Peyer's patch (tissue), 4 donors: ENCODE data around the gene KDM1B.

Experiments
- CTCF ChIP-seq, 6 experiments: fragments of 450-650 bp in 4 of 6; fragments of 200-600 bp in 2 of 6; sonication (generic) in 1 of 6; IDR thresholded peaks; one replicate each; pipeline ENCODE4 v1.5.1; 2017 to 2019; ENCODE audit warnings: antibody characterized with exemption in 6 of 6, mild to moderate bottlenecking in 3 of 6, moderate library complexity in 1 of 6
- POLR2A ChIP-seq, 2 donors: fragments of 450-650 bp; IDR thresholded peaks; one replicate each; pipeline ENCODE4 v1.5.1; 2017; ENCODE audit warnings: antibody characterized with exemption in 2 of 2, mild to moderate bottlenecking in 2 of 2, moderate library complexity in 2 of 2

DNA sequence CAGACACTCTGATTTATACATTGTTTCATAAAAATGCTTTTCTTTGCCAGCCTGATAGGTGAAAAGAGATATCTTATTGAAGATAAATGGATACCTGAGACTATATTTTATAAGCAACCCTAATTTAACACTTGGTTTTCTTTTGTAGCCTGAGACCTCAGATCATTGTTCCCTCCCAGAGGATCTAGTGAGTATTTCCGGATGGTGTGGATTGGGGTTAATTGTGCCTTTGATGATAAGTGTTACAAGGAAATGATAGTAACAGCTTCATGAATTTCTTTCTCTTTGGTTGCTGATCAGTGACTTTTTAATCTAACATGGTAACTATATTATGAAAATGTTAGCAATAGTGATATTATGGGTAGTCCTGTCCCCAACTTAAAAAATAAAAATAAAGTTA is 30.4 kb downstream of the KDM1B start:
- TF ChIP-seq CTCF (IDR thresholded peaks at IDR 0.05) (no peak), POLR2A (IDR thresholded peaks at IDR 0.05) (no peak)
